HepG2 (cell line): Measurements from ENCODE around the gene TRPV4. TPM values are rescaled to one million over a fixed set of nuclear protein-coding genes. Genes with fewer than 3 reads are reported as not detected.
A peak's percentile ranks its signal among the peaks of the same experiment; 100 is the strongest.

Source experiments
- BHLHE40 ChIP-seq: IDR thresholded peaks from 2 replicates; pipeline ENCODE4 v1.6.1; 2011; ENCODE audit warnings: low read length, improper control_type of control experiment
- ESRRA ChIP-seq: sonication (generic); formaldehyde crosslinking; IDR thresholded peaks from 2 replicates; pipeline ENCODE4 v1.5.1; 2020; ENCODE audit warnings: mild to moderate bottlenecking, low read depth, missing genetic modification reagents
- HOXA3 ChIP-seq: sonication (generic); formaldehyde crosslinking; IDR thresholded peaks from 2 replicates; pipeline ENCODE4 v1.5.0; 2020; ENCODE audit warnings: missing genetic modification reagents
- KLF15 ChIP-seq: sonication (generic); formaldehyde crosslinking; IDR thresholded peaks from 2 replicates; pipeline ENCODE4 v1.8.1; 2023; ENCODE audit warnings: borderline replicate concordance, mild to moderate bottlenecking, inconsistent platforms, missing genetic modification reagents, mixed read lengths
- KMT2B ChIP-seq: IDR thresholded peaks from 2 replicates; pipeline ENCODE4 v1.6.1; 2016; ENCODE audit warnings: missing genetic modification reagents, missing compliant biosample characterization
- MXD4 ChIP-seq: IDR thresholded peaks from 2 replicates; pipeline ENCODE4 v1.6.1; 2016; ENCODE audit warnings: mild to moderate bottlenecking, missing biosample characterization, missing genetic modification reagents
- PHB2 ChIP-seq: fragments of 450-650 bp; IDR thresholded peaks from 2 replicates; pipeline ENCODE4 v1.6.1; 2018; ENCODE audit not compliant: partially characterized antibody
- SIX1 ChIP-seq: sonication (generic); formaldehyde crosslinking; IDR thresholded peaks from 2 replicates; pipeline ENCODE4 v1.4.0; 2020; ENCODE audit warnings: missing genetic modification reagents, borderline replicate concordance
- SOX6 ChIP-seq, 2 experiments: fragments of 450-650 bp in 1 of 2; sonication (generic) in 1 of 2; formaldehyde crosslinking in 1 of 2; IDR thresholded peaks; 2 replicates each; pipeline versions ENCODE4 v1.4.0 to v1.6.1; 2017 to 2020; ENCODE audit warnings: antibody characterized with exemption in 1 of 2, mild to moderate bottlenecking in 1 of 2, missing genetic modification reagents in 1 of 2
- ZC3H4 ChIP-seq: sonication (generic); formaldehyde crosslinking; IDR thresholded peaks from 2 replicates; pipeline ENCODE4 v1.4.0; 2020; ENCODE audit warnings: missing genetic modification reagents, borderline replicate concordance
- ZNF263 ChIP-seq: sonication (generic); formaldehyde crosslinking; IDR thresholded peaks from 2 replicates; pipeline ENCODE4 v1.4.0; 2020; ENCODE audit warnings: missing genetic modification reagents
- ZNF274 ChIP-seq: sonication (generic); formaldehyde crosslinking; IDR thresholded peaks from 2 replicates; pipeline ENCODE4 v1.5.1; 2020; ENCODE audit warnings: mild to moderate bottlenecking, missing genetic modification reagents
- ZNF430 ChIP-seq: sonication (generic); formaldehyde crosslinking; IDR thresholded peaks from 2 replicates; pipeline ENCODE4 v1.9.0; 2021; ENCODE audit warnings: mild to moderate bottlenecking, missing genetic modification reagents
- polyA plus RNA-seq, 8 experiments: library from polyadenylated mRNA; depleted of rRNA in 3 of 8; stranded (reverse) in 7 of 8; unstranded in 1 of 8; fragments of >200 nt; fragmentation: Illumina TruSeq in 4 of 8; extraction: Trizol in 4 of 8; gene quantifications; 2 replicates each; pipeline versions ENCODE4 v1.2.1 to v1.2.3, GENCODE V29; 2011 to 2016; ENCODE audit warnings: low read depth in 4 of 8, missing spikeins in 1 of 8, mixed read lengths in 1 of 8; ENCODE audit not compliant: insufficient read depth in 1 of 8
- total RNA-seq, 5 experiments: library from RNA; depleted of rRNA; stranded (reverse); fragments of >200 nt; fragmentation: Illumina TruSeq; extraction: Trizol; gene quantifications; 2 replicates each; pipeline ENCODE4 v1.2.3, GENCODE V29; 2016; ENCODE audit warnings: low read depth in 1 of 5
- TF ChIP-seq, protein P1 (sequence below): IDR thresholded peaks from 2 replicates; pipeline ENCODE4 v1.4.0; 2020; ENCODE audit warnings: mild to moderate bottlenecking, missing genetic modification reagents
- TF ChIP-seq, protein P2 (sequence below): sonication (generic); formaldehyde crosslinking; IDR thresholded peaks from 2 replicates; pipeline ENCODE4 v1.4.0; 2020; ENCODE audit warnings: mild to moderate bottlenecking, missing genetic modification reagents
- TF ChIP-seq, protein P3 (sequence below): sonication (generic); formaldehyde crosslinking; IDR thresholded peaks from 2 replicates; pipeline ENCODE4 v1.9.0; 2021; ENCODE audit warnings: missing genetic modification reagents, mild to moderate bottlenecking, borderline replicate concordance
- TF ChIP-seq, protein P4 (sequence below): IDR thresholded peaks from 2 replicates; pipeline ENCODE4 v1.6.1; 2016; ENCODE audit warnings: mild to moderate bottlenecking
- TF ChIP-seq, protein P5 (sequence below): sonication (generic); formaldehyde crosslinking; IDR thresholded peaks from 2 replicates; pipeline ENCODE4 v1.4.0; 2020; ENCODE audit warnings: missing genetic modification reagents, borderline replicate concordance

The TRPV4 gene
- total and polyA plus RNA-seq, 2 of the 13 experiments (the other 11 are each of a cell fraction or from before 2014, with no cell fraction given), result 0.66 to 4.7 TPM

GRCh38 chr12:109844983-109845823 is 12.0 kb upstream of the TRPV4 start (continued):
- TF ChIP-seq, protein P1, sequence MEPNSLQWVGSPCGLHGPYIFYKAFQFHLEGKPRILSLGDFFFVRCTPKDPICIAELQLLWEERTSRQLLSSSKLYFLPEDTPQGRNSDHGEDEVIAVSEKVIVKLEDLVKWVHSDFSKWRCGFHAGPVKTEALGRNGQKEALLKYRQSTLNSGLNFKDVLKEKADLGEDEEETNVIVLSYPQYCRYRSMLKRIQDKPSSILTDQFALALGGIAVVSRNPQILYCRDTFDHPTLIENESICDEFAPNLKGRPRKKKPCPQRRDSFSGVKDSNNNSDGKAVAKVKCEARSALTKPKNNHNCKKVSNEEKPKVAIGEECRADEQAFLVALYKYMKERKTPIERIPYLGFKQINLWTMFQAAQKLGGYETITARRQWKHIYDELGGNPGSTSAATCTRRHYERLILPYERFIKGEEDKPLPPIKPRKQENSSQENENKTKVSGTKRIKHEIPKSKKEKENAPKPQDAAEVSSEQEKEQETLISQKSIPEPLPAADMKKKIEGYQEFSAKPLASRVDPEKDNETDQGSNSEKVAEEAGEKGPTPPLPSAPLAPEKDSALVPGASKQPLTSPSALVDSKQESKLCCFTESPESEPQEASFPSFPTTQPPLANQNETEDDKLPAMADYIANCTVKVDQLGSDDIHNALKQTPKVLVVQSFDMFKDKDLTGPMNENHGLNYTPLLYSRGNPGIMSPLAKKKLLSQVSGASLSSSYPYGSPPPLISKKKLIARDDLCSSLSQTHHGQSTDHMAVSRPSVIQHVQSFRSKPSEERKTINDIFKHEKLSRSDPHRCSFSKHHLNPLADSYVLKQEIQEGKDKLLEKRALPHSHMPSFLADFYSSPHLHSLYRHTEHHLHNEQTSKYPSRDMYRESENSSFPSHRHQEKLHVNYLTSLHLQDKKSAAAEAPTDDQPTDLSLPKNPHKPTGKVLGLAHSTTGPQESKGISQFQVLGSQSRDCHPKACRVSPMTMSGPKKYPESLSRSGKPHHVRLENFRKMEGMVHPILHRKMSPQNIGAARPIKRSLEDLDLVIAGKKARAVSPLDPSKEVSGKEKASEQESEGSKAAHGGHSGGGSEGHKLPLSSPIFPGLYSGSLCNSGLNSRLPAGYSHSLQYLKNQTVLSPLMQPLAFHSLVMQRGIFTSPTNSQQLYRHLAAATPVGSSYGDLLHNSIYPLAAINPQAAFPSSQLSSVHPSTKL, result 0 out of 2 replicates have a peak, but pooled peaks have one; percentile 20
- TF ChIP-seq PHB2 (no peak), MXD4 (CRISPR knock-in tag) (peak; percentile 49; the same call in 1 of the 2 replicates), ZNF263 (CRISPR knock-in tag) (0 out of 2 replicates have a peak, but pooled peaks have one; percentile 23), KLF15 (CRISPR knock-in tag) (no peak), BHLHE40 (peak; percentile 38; the same call in 1 of the 2 replicates), ZNF274 (CRISPR knock-in tag) (peak; percentile 72; the same call in 1 of the 2 replicates), SIX1 (CRISPR knock-in tag) (no peak), SOX6 (IDR thresholded peaks at IDR 0.05) (no peak), SOX6 (CRISPR knock-in tag; IDR thresholded peaks at IDR 0.05) (peak; percentile 50; the same call in 1 of the 2 replicates), ZC3H4 (CRISPR knock-in tag) (no peak), ESRRA (CRISPR knock-in tag) (peak; percentile 70), ZNF430 (CRISPR knock-in tag) (0 out of 2 replicates have a peak, but pooled peaks have one; percentile 33), KMT2B (CRISPR knock-in tag) (peak; percentile 29; the same call in 1 of the 2 replicates), HOXA3 (CRISPR knock-in tag) (peak; percentile 52; the same call in 1 of the 2 replicates)
- TF ChIP-seq, protein P2, sequence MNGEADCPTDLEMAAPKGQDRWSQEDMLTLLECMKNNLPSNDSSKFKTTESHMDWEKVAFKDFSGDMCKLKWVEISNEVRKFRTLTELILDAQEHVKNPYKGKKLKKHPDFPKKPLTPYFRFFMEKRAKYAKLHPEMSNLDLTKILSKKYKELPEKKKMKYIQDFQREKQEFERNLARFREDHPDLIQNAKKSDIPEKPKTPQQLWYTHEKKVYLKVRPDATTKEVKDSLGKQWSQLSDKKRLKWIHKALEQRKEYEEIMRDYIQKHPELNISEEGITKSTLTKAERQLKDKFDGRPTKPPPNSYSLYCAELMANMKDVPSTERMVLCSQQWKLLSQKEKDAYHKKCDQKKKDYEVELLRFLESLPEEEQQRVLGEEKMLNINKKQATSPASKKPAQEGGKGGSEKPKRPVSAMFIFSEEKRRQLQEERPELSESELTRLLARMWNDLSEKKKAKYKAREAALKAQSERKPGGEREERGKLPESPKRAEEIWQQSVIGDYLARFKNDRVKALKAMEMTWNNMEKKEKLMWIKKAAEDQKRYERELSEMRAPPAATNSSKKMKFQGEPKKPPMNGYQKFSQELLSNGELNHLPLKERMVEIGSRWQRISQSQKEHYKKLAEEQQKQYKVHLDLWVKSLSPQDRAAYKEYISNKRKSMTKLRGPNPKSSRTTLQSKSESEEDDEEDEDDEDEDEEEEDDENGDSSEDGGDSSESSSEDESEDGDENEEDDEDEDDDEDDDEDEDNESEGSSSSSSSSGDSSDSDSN, result peak; percentile 48
- TF ChIP-seq, protein P3, sequence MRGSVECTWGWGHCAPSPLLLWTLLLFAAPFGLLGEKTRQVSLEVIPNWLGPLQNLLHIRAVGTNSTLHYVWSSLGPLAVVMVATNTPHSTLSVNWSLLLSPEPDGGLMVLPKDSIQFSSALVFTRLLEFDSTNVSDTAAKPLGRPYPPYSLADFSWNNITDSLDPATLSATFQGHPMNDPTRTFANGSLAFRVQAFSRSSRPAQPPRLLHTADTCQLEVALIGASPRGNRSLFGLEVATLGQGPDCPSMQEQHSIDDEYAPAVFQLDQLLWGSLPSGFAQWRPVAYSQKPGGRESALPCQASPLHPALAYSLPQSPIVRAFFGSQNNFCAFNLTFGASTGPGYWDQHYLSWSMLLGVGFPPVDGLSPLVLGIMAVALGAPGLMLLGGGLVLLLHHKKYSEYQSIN (CRISPR knock-in tag), result no peak
- TF ChIP-seq, protein P4, sequence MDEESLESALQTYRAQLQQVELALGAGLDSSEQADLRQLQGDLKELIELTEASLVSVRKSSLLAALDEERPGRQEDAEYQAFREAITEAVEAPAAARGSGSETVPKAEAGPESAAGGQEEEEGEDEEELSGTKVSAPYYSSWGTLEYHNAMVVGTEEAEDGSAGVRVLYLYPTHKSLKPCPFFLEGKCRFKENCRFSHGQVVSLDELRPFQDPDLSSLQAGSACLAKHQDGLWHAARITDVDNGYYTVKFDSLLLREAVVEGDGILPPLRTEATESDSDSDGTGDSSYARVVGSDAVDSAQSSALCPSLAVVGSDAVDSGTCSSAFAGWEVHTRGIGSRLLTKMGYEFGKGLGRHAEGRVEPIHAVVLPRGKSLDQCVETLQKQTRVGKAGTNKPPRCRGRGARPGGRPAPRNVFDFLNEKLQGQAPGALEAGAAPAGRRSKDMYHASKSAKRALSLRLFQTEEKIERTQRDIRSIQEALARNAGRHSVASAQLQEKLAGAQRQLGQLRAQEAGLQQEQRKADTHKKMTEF (CRISPR knock-in tag), result peak; percentile 68; the same call in 1 of the 2 replicates
- TF ChIP-seq, protein P5, sequence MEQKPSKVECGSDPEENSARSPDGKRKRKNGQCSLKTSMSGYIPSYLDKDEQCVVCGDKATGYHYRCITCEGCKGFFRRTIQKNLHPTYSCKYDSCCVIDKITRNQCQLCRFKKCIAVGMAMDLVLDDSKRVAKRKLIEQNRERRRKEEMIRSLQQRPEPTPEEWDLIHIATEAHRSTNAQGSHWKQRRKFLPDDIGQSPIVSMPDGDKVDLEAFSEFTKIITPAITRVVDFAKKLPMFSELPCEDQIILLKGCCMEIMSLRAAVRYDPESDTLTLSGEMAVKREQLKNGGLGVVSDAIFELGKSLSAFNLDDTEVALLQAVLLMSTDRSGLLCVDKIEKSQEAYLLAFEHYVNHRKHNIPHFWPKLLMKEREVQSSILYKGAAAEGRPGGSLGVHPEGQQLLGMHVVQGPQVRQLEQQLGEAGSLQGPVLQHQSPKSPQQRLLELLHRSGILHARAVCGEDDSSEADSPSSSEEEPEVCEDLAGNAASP (CRISPR knock-in tag), result peak; percentile 96
